MCF 10A (cell line): ENCODE results near the gene BCLAF3. TPM values are rescaled to one million over a fixed set of nuclear protein-coding genes. Genes with fewer than 3 reads are reported as not detected.

Experiments used
- BruUV-seq: library from RNA; stranded (reverse); fragments of 400-500 nt; replicated peaks from 2 replicates; lab custom pipeline; 2021; lab: Mats Ljungman, UMichigan
- CTCF ChIA-PET: fragments of 300-600 bp; sonication (Branson Sonifier 250); formaldehyde crosslinking; extraction: SDS; loops from one replicate; lab custom pipeline; 2021; ENCODE audit warnings: antibody characterized with exemption, inconsistent platforms; lab: Yijun Ruan, JAX
- POLR2A ChIA-PET: fragments of 300-600, 350-650 bp; sonication (Branson Sonifier 250); formaldehyde crosslinking; extraction: SDS; loops from one replicate; lab custom pipeline; 2020; ENCODE audit warnings: antibody characterized with exemption, inconsistent platforms; lab: Yijun Ruan, JAX
- DNase-seq: peaks from one replicate; pipeline ENCODE4 v3.0.0-alpha.2; 2018; ENCODE audit not compliant: unreplicated experiment
- H3K27ac Mint-ChIP-seq: one replicate; pipeline ENCODE4 v1.8.0; 2022; ENCODE audit warnings: mild to moderate bottlenecking, low read depth, mixed read lengths; ENCODE audit not compliant: unreplicated experiment
- H3K27me3 Mint-ChIP-seq: one replicate; pipeline ENCODE4 v1.8.0; 2022; ENCODE audit warnings: mixed read lengths; ENCODE audit not compliant: insufficient read depth, unreplicated experiment
- H3K36me3 Mint-ChIP-seq: one replicate; pipeline ENCODE4 v1.8.0; 2022; ENCODE audit warnings: mild to moderate bottlenecking, moderate library complexity, mixed read lengths; ENCODE audit not compliant: insufficient read depth, unreplicated experiment
- H3K4me1 Mint-ChIP-seq: one replicate; pipeline ENCODE4 v1.8.0; 2022; ENCODE audit warnings: mixed read lengths; ENCODE audit not compliant: insufficient read depth, unreplicated experiment
- H3K4me3 Mint-ChIP-seq: one replicate; pipeline ENCODE4 v1.8.0; 2022; ENCODE audit warnings: mild to moderate bottlenecking, moderate library complexity, mixed read lengths; ENCODE audit not compliant: unreplicated experiment
- H3K9me3 Mint-ChIP-seq: one replicate; pipeline ENCODE4 v1.8.0; 2022; ENCODE audit warnings: mixed read lengths; ENCODE audit not compliant: unreplicated experiment
- intact Hi-C: fragments of 100-400 bp; cut with micrococcal nuclease; formaldehyde crosslinking; loops from 2 replicates; pipeline ENCODE4 v1.14.1; 2022
- total RNA-seq: library from RNA; stranded (reverse); gene quantifications from 2 replicates; pipeline ENCODE4 v1.2.3, GENCODE V29; 2022
- TF ChIP-seq, protein P1 (sequence below): fragments of 200-600 bp; IDR thresholded peaks from one replicate; pipeline ENCODE4 v1.8.0; 2022; ENCODE audit warnings: antibody characterized with exemption, mild to moderate bottlenecking; ENCODE audit not compliant: unreplicated experiment

The BCLAF3 gene
- total RNA-seq, 1 experiment from 2014 or later: 8.6 TPM

DNA sequence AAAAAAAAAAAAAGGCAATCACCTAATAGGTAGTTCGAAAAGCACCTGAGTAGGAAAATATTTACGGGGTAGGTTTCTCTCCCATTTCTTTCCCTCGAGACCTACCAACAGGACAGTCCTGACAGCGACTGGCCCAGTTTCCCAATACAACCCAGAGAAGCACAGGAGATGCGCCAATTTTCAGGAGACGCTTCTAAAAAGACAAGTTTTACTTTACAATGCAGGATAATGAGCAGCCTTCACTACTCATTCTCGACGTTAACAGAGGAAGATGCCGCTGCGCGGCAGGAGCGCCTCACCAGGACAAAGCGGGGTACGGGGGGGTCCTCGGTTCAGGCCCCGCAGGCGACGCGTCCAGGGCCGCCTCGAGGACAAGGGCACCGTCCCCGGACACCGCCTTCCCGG lies 708 bp downstream of the BCLAF3 start:
- DNase-seq: peak; percentile 5
- intact Hi-C loops: no loop called here
- no TSS peak for BruUV-seq
- TF ChIP-seq, protein P1, sequence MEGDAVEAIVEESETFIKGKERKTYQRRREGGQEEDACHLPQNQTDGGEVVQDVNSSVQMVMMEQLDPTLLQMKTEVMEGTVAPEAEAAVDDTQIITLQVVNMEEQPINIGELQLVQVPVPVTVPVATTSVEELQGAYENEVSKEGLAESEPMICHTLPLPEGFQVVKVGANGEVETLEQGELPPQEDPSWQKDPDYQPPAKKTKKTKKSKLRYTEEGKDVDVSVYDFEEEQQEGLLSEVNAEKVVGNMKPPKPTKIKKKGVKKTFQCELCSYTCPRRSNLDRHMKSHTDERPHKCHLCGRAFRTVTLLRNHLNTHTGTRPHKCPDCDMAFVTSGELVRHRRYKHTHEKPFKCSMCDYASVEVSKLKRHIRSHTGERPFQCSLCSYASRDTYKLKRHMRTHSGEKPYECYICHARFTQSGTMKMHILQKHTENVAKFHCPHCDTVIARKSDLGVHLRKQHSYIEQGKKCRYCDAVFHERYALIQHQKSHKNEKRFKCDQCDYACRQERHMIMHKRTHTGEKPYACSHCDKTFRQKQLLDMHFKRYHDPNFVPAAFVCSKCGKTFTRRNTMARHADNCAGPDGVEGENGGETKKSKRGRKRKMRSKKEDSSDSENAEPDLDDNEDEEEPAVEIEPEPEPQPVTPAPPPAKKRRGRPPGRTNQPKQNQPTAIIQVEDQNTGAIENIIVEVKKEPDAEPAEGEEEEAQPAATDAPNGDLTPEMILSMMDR: no peak
- peaks cover 7% of the 10 kb centered on the region for H3K4me1 Mint-ChIP-seq
- H3K27ac Mint-ChIP-seq: no peak overlapping the region
- H3K4me3 Mint-ChIP-seq: peak overlapping the region; percentile 69
- POLR2A ChIA-PET: no interaction called here
- CTCF ChIA-PET: interaction anchor here (0.7 to 1.1 kb wide), 3 partner anchors 13 to 102 kb away, joined by 3 read pairs; no protein-coding TSS in a partner anchor
- peaks cover 21% of the 10 kb centered on the region for H3K27me3 Mint-ChIP-seq
- no peaks in the 10 kb centered on the region for H3K36me3 Mint-ChIP-seq
- peaks cover 9% of the 10 kb centered on the region for H3K9me3 Mint-ChIP-seq

DNA sequence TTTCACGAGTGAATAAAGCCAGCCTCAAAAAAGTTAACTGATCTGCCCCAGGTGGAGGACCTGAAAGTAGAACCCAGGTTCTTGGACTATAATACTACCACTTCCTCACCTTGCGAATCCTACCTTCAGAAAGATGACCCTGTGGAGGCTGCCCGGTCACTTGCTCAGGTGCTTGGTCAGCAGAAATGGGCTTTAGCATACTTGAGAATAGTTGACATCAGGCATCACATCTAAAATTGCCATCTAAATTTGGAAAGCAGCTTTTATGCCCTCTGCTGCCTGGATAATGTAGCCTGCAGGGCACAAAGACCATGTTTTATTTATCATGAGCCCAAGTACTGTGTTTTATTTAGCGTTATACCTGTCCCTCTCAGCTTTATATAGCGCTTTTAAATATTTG lies 3.0 kb downstream of the BCLAF3 start:
- Mint-ChIP-seq H3K9me3 (peaks cover 9% of the 10 kb centered on the region), H3K36me3 (no peaks in the 10 kb centered on the region), H3K27ac (no peak overlapping the region), H3K4me3 (no peak overlapping the region), H3K4me1 (peaks cover 7% of the 10 kb centered on the region), H3K27me3 (peaks cover 18% of the 10 kb centered on the region)
- BruUV-seq: no TSS peak
- TF ChIP-seq, protein P1: no peak
- intact Hi-C loops: no loop called here
- ChIA-PET CTCF (interaction anchor here (0.7 to 0.9 kb wide), 2 partner anchors 10 to 56 kb away, joined by 3 read pairs; no protein-coding TSS in a partner anchor), POLR2A (no interaction called here)
- no peak for DNase-seq

DNA sequence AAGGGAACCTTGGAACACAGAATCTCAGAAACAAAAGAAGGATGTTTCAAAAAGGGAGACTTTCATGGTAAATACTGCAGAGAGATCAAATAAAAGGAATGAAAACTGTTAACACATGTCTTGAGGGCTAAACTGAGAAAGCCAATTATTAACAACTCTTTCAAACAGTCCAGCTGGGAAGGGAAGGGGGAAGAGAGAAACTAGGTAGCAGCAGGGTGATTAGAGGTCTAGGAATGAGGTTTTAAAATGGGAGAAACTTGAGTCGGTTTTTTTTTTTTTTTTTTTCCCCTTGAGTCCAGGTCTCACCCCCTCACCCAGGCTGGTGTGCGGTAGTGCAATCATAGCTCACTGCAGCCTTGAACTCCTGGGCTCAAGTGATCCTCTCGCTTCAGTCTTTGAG lies 4.3 kb downstream of the BCLAF3 start:
- no peaks in the 10 kb centered on the region for H3K36me3 Mint-ChIP-seq
- DNase-seq: no peak
- intact Hi-C loops: no loop called here
- H3K9me3 Mint-ChIP-seq: peaks cover 5% of the 10 kb centered on the region
- no TSS peak for BruUV-seq
- TF ChIP-seq, protein P1: no peak
- H3K27ac Mint-ChIP-seq: no peak overlapping the region
- peaks cover 18% of the 10 kb centered on the region for H3K27me3 Mint-ChIP-seq
- peaks cover 10% of the 10 kb centered on the region for H3K4me1 Mint-ChIP-seq
- ChIA-PET CTCF (no interaction called here), POLR2A (no interaction called here)
- H3K4me3 Mint-ChIP-seq: no peak overlapping the region

DNA sequence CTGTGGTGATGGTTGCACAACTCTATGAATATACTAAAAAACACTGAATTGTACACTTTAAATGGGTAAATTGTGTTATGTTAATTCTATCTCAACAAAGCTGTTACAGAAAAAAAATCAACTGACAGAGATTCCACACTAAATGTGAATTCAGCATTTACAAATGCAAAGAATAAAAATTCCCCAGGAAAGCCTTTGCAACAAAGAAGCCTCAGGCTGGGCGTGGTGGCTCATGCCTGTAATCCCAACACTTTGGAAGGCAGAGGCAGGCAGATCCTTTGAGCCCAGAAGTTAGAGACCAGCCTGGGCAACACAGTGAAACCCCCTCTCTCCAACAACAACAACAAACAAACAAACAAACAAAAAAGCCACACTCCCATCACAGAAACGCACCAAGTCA lies 8.9 kb downstream of the BCLAF3 start:
- TF ChIP-seq, protein P1: no peak
- intact Hi-C loops: no loop called here
- Mint-ChIP-seq H3K27me3 (peaks cover 51% of the 10 kb centered on the region), H3K9me3 (no peaks in the 10 kb centered on the region), H3K4me1 (peaks cover 6% of the 10 kb centered on the region), H3K4me3 (no peak overlapping the region), H3K27ac (no peak overlapping the region), H3K36me3 (no peaks in the 10 kb centered on the region)
- no TSS peak for BruUV-seq
- CTCF ChIA-PET: interaction anchor here (0.6 to 0.7 kb wide), 4 partner anchors 29 to 254 kb away, joined by 3 to 4 read pairs (median 4); no protein-coding TSS in a partner anchor
- DNase-seq: no peak
- POLR2A ChIA-PET: no interaction called here
